ENCODE measurements around the gene IER2. TPM values are rescaled to one million over a fixed set of nuclear protein-coding genes. Genes with fewer than 3 reads are reported as not detected.

Gene IER2
- total and polyA plus RNA-seq, 9 of the 15 experiments (the other 6 are each of a cell fraction or from before 2014, with no cell fraction given) = 4.5 to 205 (median 23.7) TPM

DNA sequence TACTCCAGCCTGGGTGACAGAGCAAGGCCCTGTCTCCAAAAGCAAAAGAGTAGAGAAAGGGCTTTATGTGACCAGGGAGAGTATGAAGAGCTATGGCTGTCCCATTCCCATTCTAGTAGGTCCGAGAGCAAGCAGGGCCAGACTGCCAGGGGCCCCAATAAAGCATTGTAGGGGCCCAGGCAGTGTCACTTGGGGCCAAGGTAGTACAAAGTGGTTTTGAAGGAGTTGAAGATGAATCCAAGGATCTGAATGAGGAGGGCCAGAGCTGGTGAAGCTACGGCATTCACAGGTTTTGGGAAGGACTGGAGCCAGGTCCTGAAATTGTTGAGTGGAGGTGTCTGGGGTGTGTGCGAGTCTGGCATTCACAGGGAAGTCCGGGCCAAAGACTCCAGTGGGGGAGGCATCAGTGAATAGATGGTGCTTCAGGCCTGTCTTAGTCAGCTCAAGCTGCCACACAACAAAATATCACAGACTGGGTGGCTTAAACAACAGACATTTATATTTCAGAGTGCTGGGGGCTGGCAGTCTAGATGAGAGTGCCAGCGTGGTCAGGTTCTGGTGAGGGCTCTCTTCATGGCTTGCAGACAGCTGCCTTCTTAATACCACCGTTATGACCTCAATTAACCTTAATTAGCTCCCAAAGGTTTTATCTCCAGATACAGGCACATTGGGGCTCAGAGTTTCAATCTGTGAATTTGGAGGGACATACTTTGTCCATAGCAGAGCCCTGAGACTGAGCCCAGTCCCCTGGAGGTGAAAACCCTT is 22.2 kb upstream of the IER2 start:
- FAIRE-seq = no peak

More for the DNA sequence above, 22.2 kb upstream of the IER2 start:
- POLR2A ChIA-PET = interaction anchor here (0.8 to 3.1 kb wide), 7 partner anchors 9 to 42 kb away, joined by 3 to 13 read pairs (median 10); partner anchors contain the start of genes IER2, NACC1 and STX10
- Histone ChIP-seq H3K36me3 (ENCODE audit: control insufficient read depth, insufficient read depth, low read length) (peaks cover 80% of the 10 kb centered on the region), H3K4me1 (replicated peaks in 1 of 2; ENCODE audit: control insufficient read depth in 2 of 2, insufficient read depth in 2 of 2, low read length in 2 of 2) (peaks cover 16 to 22% of the 10 kb centered on the region in 2 experiments), H3K4me2 (ENCODE audit: insufficient read depth, low read length) (no peak overlapping the region), H3K27me3 (ENCODE audit: control insufficient read depth in 2 of 2, insufficient read depth in 2 of 2, low read length in 2 of 2) (no peaks in the 10 kb centered on the region), H3K9me1 (ENCODE audit: control insufficient read depth, insufficient read depth, low read length) (no peaks in the 10 kb centered on the region), H2AFZ (ENCODE audit: low read depth, low read length) (no peak overlapping the region), H3K4me3 (no peak overlapping the region), H3K9ac (ENCODE audit: insufficient read depth in 1 of 2, low read depth in 2 of 2, low read length in 2 of 2) (peak overlapping the region in 1 of 2 experiments; percentile 65; a peak in 1 of 4 replicates), H3K27ac (ENCODE audit: extremely low read depth, low read depth, low read length) (no peak overlapping the region; the same call in 2 of the 3 replicates), H3K9me3 (replicated peaks; ENCODE audit: control insufficient read depth, insufficient read depth, low read depth, low read length) (no peaks in the 10 kb centered on the region), H4K20me1 (replicated peaks; ENCODE audit: control insufficient read depth, insufficient read depth, low read length) (peaks cover 54% of the 10 kb centered on the region), H3K79me2 (ENCODE audit: control insufficient read depth, insufficient read depth, low read length) (peaks cover 91% of the 10 kb centered on the region)
- no peak for DNase-seq (ENCODE audit: extremely low read depth in 1 of 4, low spot score in 3 of 4)
- TF ChIP-seq, protein P1, sequence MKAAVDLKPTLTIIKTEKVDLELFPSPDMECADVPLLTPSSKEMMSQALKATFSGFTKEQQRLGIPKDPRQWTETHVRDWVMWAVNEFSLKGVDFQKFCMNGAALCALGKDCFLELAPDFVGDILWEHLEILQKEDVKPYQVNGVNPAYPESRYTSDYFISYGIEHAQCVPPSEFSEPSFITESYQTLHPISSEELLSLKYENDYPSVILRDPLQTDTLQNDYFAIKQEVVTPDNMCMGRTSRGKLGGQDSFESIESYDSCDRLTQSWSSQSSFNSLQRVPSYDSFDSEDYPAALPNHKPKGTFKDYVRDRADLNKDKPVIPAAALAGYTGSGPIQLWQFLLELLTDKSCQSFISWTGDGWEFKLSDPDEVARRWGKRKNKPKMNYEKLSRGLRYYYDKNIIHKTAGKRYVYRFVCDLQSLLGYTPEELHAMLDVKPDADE (conservative IDR thresholded peaks at IDR 0.05; ENCODE audit: control insufficient read depth, low read depth, low read length) = no peak
- TF ChIP-seq RB1 (IDR thresholded peaks at IDR 0.05; ENCODE audit: low read depth) = no peak
- peak; percentile 54; the same call in 1 of the 2 replicates for TF ChIP-seq SUPT5H (IDR thresholded peaks at IDR 0.05)
- TF ChIP-seq, protein P2, sequence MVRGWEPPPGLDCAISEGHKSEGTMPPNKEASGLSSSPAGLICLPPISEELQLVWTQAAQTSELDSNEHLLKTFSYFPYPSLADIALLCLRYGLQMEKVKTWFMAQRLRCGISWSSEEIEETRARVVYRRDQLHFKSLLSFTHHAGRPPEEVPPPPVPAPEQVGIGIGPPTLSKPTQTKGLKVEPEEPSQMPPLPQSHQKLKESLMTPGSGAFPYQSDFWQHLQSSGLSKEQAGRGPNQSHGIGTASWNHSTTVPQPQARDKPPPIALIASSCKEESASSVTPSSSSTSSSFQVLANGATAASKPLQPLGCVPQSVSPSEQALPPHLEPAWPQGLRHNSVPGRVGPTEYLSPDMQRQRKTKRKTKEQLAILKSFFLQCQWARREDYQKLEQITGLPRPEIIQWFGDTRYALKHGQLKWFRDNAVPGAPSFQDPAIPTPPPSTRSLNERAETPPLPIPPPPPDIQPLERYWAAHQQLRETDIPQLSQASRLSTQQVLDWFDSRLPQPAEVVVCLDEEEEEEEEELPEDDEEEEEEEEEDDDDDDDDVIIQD (CRISPR knock-in tag; IDR thresholded peaks at IDR 0.05) = no peak
- TF ChIP-seq POLR2A (conservative IDR thresholded peaks at IDR 0.05) = peak; percentile 56; the same call in 1 of the 2 replicates
- intact Hi-C loops (cut with micrococcal nuclease) (no loop called here), in situ Hi-C loops (cut with MboI) (no loop called here)
- 85% methylated on average over 6 of the region's 6 CpGs for WGBS (ENCODE audit: insufficient coverage, low coverage, missing lambda C conversion rate)
- ATAC-seq = peak; percentile 12; the same call in 1 of the 3 replicates
- CTCF ChIA-PET (ENCODE audit: low intra/inter-chr PET ratio) = interaction anchor here (0.6 kb wide), 1 partner anchor 1991 kb away, joined by 3 read pairs; no protein-coding TSS in a partner anchor
- BruUV-seq (replicated peaks) = no TSS peak
